ENCODE data around the gene LRRC71. TPM values are rescaled to one million over a fixed set of nuclear protein-coding genes. Genes with fewer than 3 reads are reported as not detected.

The LRRC71 gene
- polyA plus RNA-seq, 1 of the 3 experiments (the other 2 are of a cell fraction), result 0.03 TPM

Small RNA genes within 50 kb of the gene (small RNA-seq; reads per million reads assigned to genes)
- 0 to 1.2 (median 0) reads per million in 7 experiments for gene MIR765

Other genes starting within 250 kb of the LRRC71 start
- gene NES, start 243.2 kb upstream of the LRRC71 start, polyA plus RNA-seq (2012; rRNA removed), result 12.6 and 15.8 TPM in 2 replicates
- 13.3 and 42.1 TPM in 2 replicates for gene CRABP2, start 215.0 kb upstream of the LRRC71 start, polyA plus RNA-seq (2012; rRNA removed)
- 20.1 and 21.2 TPM in 2 replicates for gene METTL25B, start 192.2 kb upstream of the LRRC71 start, polyA plus RNA-seq (2012; rRNA removed)
- gene ISG20L2, start 191.9 kb upstream of the LRRC71 start, polyA plus RNA-seq (2012; rRNA removed), result 31.6 and 44.3 TPM in 2 replicates
- gene MRPL24, start 179.5 kb upstream of the LRRC71 start, polyA plus RNA-seq (2012; rRNA removed), result 149 and 171 TPM in 2 replicates
- gene HDGF, start 169.0 kb upstream of the LRRC71 start, polyA plus RNA-seq (2012; rRNA removed), result 152 and 166 TPM in 2 replicates
- 39.2 and 51.8 TPM in 2 replicates for gene PRCC, start 153.1 kb upstream of the LRRC71 start, polyA plus RNA-seq (2012; rRNA removed)
- gene SH2D2A, start 103.8 kb upstream of the LRRC71 start, polyA plus RNA-seq (2012; rRNA removed), result not detected in 2 replicates
- 0.20 and 0.63 TPM in 2 replicates for gene INSRR, start 61.5 kb upstream of the LRRC71 start, polyA plus RNA-seq (2012; rRNA removed)
- gene NTRK1, start 59.8 kb upstream of the LRRC71 start, polyA plus RNA-seq (2012; rRNA removed), result 0.97 and 3.3 TPM in 2 replicates
- 1.2 and 1.7 TPM in 2 replicates for gene PEAR1, start 26.9 kb upstream of the LRRC71 start, polyA plus RNA-seq (2012; rRNA removed)
- 16.8 and 19.0 TPM in 2 replicates for gene ARHGEF11, start 125.1 kb downstream of the LRRC71 start, polyA plus RNA-seq (2012; rRNA removed)
- gene ETV3L, start 179.2 kb downstream of the LRRC71 start, polyA plus RNA-seq (2012; rRNA removed), result not detected in 2 replicates
- gene ETV3, start 217.8 kb downstream of the LRRC71 start, polyA plus RNA-seq (2012; rRNA removed), result 5.4 and 8.5 TPM in 2 replicates